ENCODE results near the gene IFI6.
A peak's percentile ranks its signal among the peaks of the same experiment; 100 is the strongest.
"Not testable (repeated sequence)": the region's sequence is repeated elsewhere in the genome, so short reads cannot be mapped to it uniquely, and the experiment has no call there.

Gene IFI6

DNA sequence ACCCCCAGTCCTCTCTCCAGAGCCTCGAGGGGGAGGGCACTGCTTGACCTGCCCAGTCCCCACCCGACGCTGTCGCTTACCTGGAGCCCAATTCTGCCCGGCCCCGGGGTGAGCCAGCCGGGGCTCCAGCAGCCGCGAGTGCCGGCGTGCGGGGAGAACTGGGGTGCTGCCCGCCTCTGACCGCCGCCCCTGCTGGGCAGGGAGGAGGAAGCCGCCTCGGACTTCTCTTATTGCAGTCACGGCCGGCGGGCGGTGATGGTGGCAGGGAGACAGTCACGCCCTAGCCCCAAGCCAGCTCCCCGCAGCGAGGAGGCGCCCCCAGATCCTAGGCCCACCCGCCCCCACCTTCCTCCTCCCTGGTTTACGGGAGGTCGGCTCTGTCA is 37.0 kb downstream of the IFI6 start, which contains the start of gene FGR:
Gene FGR, minus strand, starts transcription at position 201 of the 383 bp plus-strand sequence. CDS start 11,269 bp downstream, outside the sequence.
- H3K27ac ChIP-seq (ENCODE audit: low read depth, low read length), result no peak within 1 kb of the TSS

DNA sequence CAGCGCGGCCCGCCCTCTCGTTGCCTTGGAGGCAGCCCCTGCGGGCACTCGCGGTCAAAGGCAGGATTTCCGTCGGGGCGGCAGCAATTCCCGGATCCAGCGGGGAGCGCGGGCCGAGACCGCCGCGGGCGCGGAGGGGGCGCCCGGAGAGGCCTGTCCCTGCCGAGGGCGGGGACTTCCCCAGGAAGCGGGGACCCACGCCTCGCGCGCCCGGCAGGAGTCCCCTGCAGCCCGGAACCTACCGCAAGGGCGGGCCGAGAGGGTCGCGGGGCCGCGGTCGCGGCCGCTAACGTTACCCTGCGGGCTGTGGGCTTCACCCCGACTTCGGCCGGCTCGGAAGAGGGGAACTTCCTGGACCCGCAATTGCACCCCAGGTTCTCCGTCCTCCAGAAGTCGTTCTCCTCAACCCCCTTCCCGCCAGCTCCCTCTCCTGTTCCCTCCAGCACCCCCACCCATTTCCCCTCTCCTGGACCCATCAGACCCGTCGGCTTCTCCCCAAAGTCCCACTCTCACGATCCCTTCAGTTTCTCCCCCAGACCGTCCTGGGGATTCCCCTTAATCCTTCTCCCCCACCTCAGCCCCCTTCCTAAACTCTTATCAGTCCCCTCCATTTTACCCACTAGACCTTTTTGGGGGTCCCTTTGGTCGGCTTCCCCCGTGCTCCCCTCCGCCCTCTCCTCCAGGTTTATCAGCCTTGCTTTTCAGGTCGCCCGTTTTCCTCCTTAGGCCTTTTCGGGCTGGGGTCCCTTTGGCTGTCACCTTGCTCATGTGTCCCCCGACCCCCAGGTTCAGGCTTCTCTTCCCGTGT is 37.6 kb downstream of the IFI6 start:
- Histone ChIP-seq H3K9ac (ENCODE audit: low read depth, low read length) (no peak overlapping the region), H3K36me3 (ENCODE audit: control insufficient read depth, insufficient read depth, low read length) (no peaks in the 10 kb centered on the region), H3K27ac (ENCODE audit: low read depth, low read length) (no peak overlapping the region), H3K27me3 (ENCODE audit: control insufficient read depth, insufficient read depth, low read length) (peaks cover 39% of the 10 kb centered on the region), H3K4me3 (ENCODE audit: low read depth, low read length) (peak overlapping the region; percentile 60), H3K9me3 (ENCODE audit: control insufficient read depth, insufficient read depth, low read length) (no peaks in the 10 kb centered on the region), H3K4me1 (ENCODE audit: control insufficient read depth, insufficient read depth, low read length) (peaks cover 7% of the 10 kb centered on the region)

More for the DNA sequence above, 37.0 kb downstream of the IFI6 start, which contains the start of gene FGR:
- no peak within 1 kb of the TSS for H3K9ac ChIP-seq (ENCODE audit: low read depth, low read length)
- peaks cover 4% of the 10 kb centered on the region; the same call in 1 of the 2 replicates for H3K4me1 ChIP-seq (ENCODE audit: control insufficient read depth, insufficient read depth, low read length)
- no peaks in the 10 kb centered on the region for H3K9me3 ChIP-seq (ENCODE audit: control insufficient read depth, insufficient read depth, low read length)
- no peaks in the 10 kb centered on the region for H3K36me3 ChIP-seq (ENCODE audit: control insufficient read depth, insufficient read depth, low read length)
- peak within 1 kb of the TSS; percentile 60 for H3K4me3 ChIP-seq (ENCODE audit: low read depth, low read length)
- H3K27me3 ChIP-seq (ENCODE audit: control insufficient read depth, insufficient read depth, low read length), result peaks cover 39% of the 10 kb centered on the region

DNA sequence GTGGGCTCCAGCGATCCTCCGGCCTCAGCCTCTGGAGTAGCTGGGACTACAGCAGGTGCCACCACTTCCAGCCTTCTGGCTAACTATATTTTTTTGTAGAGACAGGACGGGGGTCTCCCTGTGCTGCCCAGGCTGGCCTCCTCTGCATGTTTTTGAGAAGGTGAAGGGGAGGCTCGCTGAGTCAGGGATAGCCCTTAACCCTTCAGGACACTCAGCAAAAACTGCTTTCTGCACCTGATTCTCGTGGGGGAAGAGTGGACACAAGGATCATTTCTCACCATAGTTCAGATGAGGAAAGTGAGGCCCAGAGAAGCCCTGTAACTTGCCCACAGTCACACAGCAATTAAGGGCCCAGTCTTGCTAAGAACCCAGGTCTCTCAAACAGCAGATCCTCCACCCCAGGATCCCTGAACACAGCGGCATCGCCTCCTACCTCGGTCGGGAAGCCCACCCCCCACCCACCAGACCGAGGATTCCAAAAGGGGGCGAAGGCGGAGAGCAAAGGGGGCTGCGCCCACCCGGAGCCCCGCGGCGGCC is 38.3 kb downstream of the IFI6 start:
- Histone ChIP-seq H3K27ac (ENCODE audit: low read depth, low read length) (no peak overlapping the region), H3K9ac (ENCODE audit: low read depth, low read length) (no peak overlapping the region), H3K36me3 (ENCODE audit: control insufficient read depth, insufficient read depth, low read length) (no peaks in the 10 kb centered on the region), H3K4me1 (ENCODE audit: control insufficient read depth, insufficient read depth, low read length) (peaks cover 11% of the 10 kb centered on the region), H3K4me3 (ENCODE audit: low read depth, low read length) (peak overlapping the region; percentile 60), H3K9me3 (ENCODE audit: control insufficient read depth, insufficient read depth, low read length) (no peaks in the 10 kb centered on the region), H3K27me3 (ENCODE audit: control insufficient read depth, insufficient read depth, low read length) (peaks cover 40% of the 10 kb centered on the region)

DNA sequence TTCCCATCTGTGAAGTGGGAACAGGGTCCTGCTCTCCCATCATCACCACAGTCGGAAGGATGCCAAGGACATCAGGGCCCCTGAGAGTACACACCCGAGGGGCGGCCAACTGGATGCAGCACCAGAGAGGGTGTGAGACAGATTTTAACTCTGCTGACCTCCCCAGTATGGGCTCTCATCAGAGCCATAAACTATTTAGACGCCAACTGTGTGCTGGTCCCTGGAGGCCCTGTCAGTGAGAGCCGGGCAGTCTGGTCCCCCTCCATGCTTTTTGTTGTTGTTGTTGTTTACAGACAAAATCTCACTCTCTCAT is 38.7 kb downstream of the IFI6 start:
- Histone ChIP-seq H3K9ac (ENCODE audit: low read depth, low read length) (no peak overlapping the region), H3K27me3 (ENCODE audit: control insufficient read depth, insufficient read depth, low read length) (peaks cover 42% of the 10 kb centered on the region), H3K27ac (ENCODE audit: low read depth, low read length) (no peak overlapping the region), H3K9me3 (ENCODE audit: control insufficient read depth, insufficient read depth, low read length) (no peaks in the 10 kb centered on the region), H3K4me3 (ENCODE audit: low read depth, low read length) (no peak overlapping the region), H3K36me3 (ENCODE audit: control insufficient read depth, insufficient read depth, low read length) (no peaks in the 10 kb centered on the region), H3K4me1 (ENCODE audit: control insufficient read depth, insufficient read depth, low read length) (peaks cover 11% of the 10 kb centered on the region)

DNA sequence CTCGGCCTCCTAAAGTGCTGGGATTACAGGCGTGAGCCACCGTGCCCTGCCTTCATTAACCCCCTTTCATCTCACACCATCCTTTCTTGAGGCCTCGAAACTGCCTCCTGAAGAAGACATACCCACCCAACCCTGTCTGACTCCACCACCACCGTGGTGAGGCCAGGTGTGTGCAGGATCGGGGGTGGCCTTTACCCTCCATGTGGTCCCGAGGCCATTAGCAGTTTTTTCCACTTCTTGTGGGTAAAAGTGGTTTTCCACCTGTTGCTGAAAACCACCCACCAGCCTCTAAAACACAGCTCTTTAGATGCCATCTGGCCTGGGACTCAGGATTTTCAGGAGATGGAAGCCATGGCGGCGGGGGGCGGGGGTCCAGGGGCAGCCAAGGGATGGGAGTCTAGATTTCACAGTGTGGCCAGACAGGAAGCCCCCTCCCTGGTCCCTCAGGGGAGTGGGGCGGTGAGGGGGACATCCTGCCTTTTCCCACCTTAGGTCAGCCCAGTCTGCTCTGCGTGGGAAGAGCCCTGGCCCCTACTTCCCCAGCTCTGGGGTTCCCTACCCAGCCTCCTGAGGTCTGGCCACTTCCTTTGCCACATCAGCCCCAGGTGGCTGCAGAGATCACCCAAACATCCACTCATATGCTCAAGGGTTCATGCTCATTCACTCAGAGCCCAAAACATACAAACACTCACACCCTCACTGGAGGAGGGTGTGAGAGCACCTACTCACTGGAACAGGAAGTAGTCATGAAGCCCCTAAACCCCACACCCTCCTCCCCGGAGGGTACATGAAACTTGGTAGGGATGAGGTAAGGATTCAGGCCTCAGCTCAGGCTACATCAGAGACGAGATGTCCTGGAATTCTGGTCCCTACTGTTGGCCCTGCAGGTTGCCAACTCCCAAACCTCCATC is 39.4 kb downstream of the IFI6 start:
- H3K36me3 ChIP-seq (ENCODE audit: control insufficient read depth, insufficient read depth, low read length), result no peaks in the 10 kb centered on the region
- H3K27me3 ChIP-seq (ENCODE audit: control insufficient read depth, insufficient read depth, low read length), result peaks cover 42% of the 10 kb centered on the region
- no peaks in the 10 kb centered on the region for H3K9me3 ChIP-seq (ENCODE audit: control insufficient read depth, insufficient read depth, low read length)
- no peak overlapping the region for H3K27ac ChIP-seq (ENCODE audit: low read depth, low read length)
- peaks cover 11% of the 10 kb centered on the region for H3K4me1 ChIP-seq (ENCODE audit: control insufficient read depth, insufficient read depth, low read length)
- no peak overlapping the region for H3K9ac ChIP-seq (ENCODE audit: low read depth, low read length)
- H3K4me3 ChIP-seq (ENCODE audit: low read depth, low read length), result no peak overlapping the region

DNA sequence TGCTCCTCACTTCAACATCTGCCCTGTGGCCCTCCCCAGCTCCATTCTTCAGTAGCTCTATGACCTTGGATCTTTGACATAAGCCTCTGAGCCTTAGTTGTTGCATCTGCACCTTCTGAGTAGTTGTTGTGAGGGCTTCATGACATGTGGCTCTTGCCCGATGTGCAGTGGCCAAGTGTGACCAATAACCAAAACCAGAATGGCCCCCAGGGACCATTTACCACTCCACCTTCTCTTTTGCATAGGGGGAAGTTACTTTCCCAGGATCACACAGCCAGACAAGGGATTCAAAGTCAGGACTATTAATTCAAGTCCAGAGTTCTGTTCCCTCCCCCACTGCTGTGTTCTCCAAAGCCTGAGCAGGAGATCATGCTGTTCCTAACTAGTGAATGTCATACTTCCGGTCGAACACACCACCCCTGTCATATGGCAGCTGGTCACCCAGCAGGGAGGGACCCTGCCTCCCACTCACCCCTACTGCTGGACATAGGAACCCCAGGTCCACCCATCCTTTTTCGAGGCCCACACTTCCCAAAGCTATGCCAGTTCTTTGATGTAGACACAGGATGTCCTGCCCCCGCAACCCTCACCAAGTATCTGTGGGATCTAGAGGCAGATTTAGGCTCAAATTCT is 41.0 kb downstream of the IFI6 start:
- Histone ChIP-seq H3K4me1 (ENCODE audit: control insufficient read depth, insufficient read depth, low read length) (peaks cover 11% of the 10 kb centered on the region), H3K36me3 (ENCODE audit: control insufficient read depth, insufficient read depth, low read length) (no peaks in the 10 kb centered on the region), H3K27me3 (ENCODE audit: control insufficient read depth, insufficient read depth, low read length) (peaks cover 42% of the 10 kb centered on the region), H3K4me3 (ENCODE audit: low read depth, low read length) (no peak overlapping the region), H3K27ac (ENCODE audit: low read depth, low read length) (no peak overlapping the region), H3K9me3 (ENCODE audit: control insufficient read depth, insufficient read depth, low read length) (no peaks in the 10 kb centered on the region), H3K9ac (ENCODE audit: low read depth, low read length) (no peak overlapping the region)

DNA sequence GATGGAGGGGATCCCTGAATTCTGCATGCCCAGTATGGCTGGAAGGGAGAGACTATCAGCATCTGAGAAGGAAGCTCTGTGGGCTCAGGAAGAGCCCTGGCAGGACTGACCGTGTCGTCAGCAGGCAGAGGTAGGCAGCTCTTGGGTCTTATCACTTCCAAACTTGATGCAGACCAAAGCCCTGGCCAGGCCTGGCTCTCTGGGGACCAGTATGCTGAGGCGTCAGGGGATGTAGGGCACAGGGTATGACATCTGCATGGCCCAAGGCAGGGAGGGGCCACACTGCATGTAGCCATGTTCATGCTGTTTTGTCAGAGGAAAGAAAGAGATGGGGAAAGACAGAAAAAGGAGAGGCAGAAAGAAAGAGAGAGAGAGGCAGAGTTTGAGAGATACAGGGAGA is 43.3 kb downstream of the IFI6 start:
- Histone ChIP-seq H3K4me3 (ENCODE audit: low read depth, low read length) (no peak overlapping the region), H3K4me1 (ENCODE audit: control insufficient read depth, insufficient read depth, low read length) (peaks cover 11% of the 10 kb centered on the region), H3K27me3 (ENCODE audit: control insufficient read depth, insufficient read depth, low read length) (peaks cover 20% of the 10 kb centered on the region), H3K9me3 (ENCODE audit: control insufficient read depth, insufficient read depth, low read length) (no peaks in the 10 kb centered on the region), H3K27ac (ENCODE audit: low read depth, low read length) (no peak overlapping the region), H3K36me3 (ENCODE audit: control insufficient read depth, insufficient read depth, low read length) (no peaks in the 10 kb centered on the region), H3K9ac (ENCODE audit: low read depth, low read length) (no peak overlapping the region)

DNA sequence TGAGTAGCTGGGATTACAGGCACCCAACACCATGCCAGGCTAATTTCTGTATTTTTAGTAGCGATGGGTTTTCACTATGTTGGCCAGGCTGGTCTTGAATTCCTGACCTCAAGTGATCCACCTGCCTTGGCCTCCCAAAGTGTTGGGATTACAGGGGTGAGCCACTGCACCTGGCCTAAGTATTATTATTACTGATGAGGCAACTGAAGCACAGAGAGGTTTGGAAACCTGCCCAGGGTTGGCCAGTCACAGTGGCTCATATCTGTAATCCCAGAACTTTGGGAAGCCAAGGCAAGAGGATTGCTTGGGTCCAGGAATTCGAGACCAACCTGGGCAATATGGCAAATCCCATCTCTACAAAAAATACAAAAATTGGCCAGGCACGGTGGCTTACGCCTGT is 44.3 kb downstream of the IFI6 start:
- H3K4me1 ChIP-seq (ENCODE audit: control insufficient read depth, insufficient read depth, low read length), result peaks cover 17% of the 10 kb centered on the region
- H3K27me3 ChIP-seq (ENCODE audit: control insufficient read depth, insufficient read depth, low read length), result peaks cover 10% of the 10 kb centered on the region

DNA sequence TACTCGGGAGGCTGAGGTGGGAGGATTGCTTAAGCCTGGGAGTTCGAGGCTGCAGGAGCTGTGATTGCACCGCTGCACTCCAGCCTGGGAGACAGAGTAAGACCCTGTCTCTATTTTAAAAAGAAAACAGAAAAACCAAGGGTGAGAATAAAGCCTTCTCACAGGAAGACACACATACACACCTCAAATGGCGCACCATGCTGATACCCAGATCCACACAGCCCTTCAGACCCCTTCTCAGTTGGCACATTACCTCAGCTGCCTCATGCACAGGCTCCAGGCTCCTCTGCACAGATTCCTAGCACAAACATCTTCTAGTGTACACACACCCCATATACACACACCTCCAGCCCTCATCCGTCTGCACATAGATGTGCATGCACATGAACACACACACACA is 44.9 kb downstream of the IFI6 start:
- H3K27me3 ChIP-seq (ENCODE audit: control insufficient read depth, insufficient read depth, low read length), result peaks cover 6% of the 10 kb centered on the region
- H3K27ac ChIP-seq (ENCODE audit: low read depth, low read length), result no peak overlapping the region
- H3K4me3 ChIP-seq (ENCODE audit: low read depth, low read length), result no peak overlapping the region
- H3K4me1 ChIP-seq (ENCODE audit: control insufficient read depth, insufficient read depth, low read length), result peaks cover 19% of the 10 kb centered on the region
- no peaks in the 10 kb centered on the region for H3K9me3 ChIP-seq (ENCODE audit: control insufficient read depth, insufficient read depth, low read length)
- no peak overlapping the region for H3K9ac ChIP-seq (ENCODE audit: low read depth, low read length)
- H3K36me3 ChIP-seq (ENCODE audit: control insufficient read depth, insufficient read depth, low read length), result no peaks in the 10 kb centered on the region

More for the DNA sequence above, 44.3 kb downstream of the IFI6 start:
- not testable (repeated sequence) for H3K4me3 ChIP-seq (ENCODE audit: low read depth, low read length); H3K9ac ChIP-seq (ENCODE audit: low read depth, low read length); H3K36me3 ChIP-seq (ENCODE audit: control insufficient read depth, insufficient read depth, low read length); H3K27ac ChIP-seq (ENCODE audit: low read depth, low read length); H3K9me3 ChIP-seq (ENCODE audit: control insufficient read depth, insufficient read depth, low read length)

DNA sequence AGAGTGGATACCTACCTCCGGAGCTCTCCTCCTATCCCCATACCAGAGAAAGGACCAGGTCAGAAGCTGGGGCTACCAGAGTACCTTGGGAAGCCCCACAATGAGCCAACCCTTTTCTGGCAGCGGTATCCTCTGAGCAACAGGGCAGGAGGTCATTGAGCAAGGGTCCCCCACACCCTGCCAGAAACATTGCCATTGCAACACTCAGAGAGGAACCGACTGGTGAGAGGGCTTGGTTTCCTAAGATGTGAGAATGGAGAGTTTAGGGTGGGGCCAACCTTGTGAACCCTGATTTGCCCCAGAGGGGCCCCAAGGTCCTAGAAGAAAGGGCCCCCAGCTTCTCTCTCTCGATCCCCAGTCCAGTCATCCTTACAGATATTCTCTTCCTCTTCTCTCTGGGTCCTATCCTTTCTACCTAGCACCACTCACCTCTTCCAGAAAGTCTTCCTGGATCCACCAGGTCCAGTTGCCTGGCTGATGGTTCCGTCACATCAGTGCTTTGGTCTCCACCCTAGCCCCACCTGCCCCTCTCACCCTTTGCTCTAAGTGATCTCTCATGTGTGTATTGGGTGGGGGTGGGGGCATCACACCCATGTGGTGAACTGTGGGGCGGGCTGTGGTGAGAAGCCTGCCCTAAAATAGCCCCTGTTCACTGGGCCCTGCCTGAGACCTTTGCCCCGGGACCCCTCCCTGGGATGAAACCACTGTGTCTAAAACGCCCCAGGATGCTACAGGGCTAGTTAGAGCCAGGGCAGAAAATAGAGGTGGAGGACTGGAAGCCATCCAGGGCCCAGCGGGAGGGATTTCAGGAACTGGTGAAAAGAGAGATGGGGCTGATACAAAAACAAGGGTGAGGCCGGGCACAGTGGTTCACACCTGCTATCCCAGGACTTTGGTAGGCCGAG is 45.7 kb downstream of the IFI6 start:
- Histone ChIP-seq H3K9ac (ENCODE audit: low read depth, low read length) (no peak overlapping the region), H3K4me1 (ENCODE audit: control insufficient read depth, insufficient read depth, low read length) (peaks cover 18% of the 10 kb centered on the region), H3K27me3 (ENCODE audit: control insufficient read depth, insufficient read depth, low read length) (peaks cover 6% of the 10 kb centered on the region), H3K4me3 (ENCODE audit: low read depth, low read length) (no peak overlapping the region), H3K27ac (ENCODE audit: low read depth, low read length) (no peak overlapping the region), H3K9me3 (ENCODE audit: control insufficient read depth, insufficient read depth, low read length) (no peaks in the 10 kb centered on the region), H3K36me3 (ENCODE audit: control insufficient read depth, insufficient read depth, low read length) (no peaks in the 10 kb centered on the region)
